ENCODE results near the gene B3GLCT.

- TF ChIP-seq CTCF (IDR thresholded peaks at IDR 0.05; ENCODE audit: poor library complexity), result no peak
- no peak for TF ChIP-seq EZH2 (IDR thresholded peaks at IDR 0.05; ENCODE audit: borderline replicate concordance)
Measured at GRCh38 chr13:31191748-31192147, 8.0 kb upstream of the B3GLCT start.

All from hepatocyte (in vitro differentiated cells).